Neural cell (in vitro differentiated cells): ENCODE data around the gene TDG. TPM values are rescaled to one million over a fixed set of nuclear protein-coding genes. Genes with fewer than 3 reads are reported as not detected.

Source experiments
- H2AFZ ChIP-seq: fragments of 200-600, 300-800 bp; sonication (generic), shearing (Covaris generic); 2 replicates; pipeline ENCODE4 v1.6.0; 2014; ENCODE audit warnings: low read depth, mild to moderate bottlenecking, antibody characterized with exemption, low read length, moderate library complexity
- H3F3A ChIP-seq: fragments of 200-600 bp; shearing (Covaris generic); 2 replicates; pipeline ENCODE4 v1.6.1; 2016; ENCODE audit warnings: mild to moderate bottlenecking, moderate library complexity, mixed read lengths, antibody characterized with exemption, low read length; ENCODE audit not compliant: insufficient read depth, poor library complexity, severe bottlenecking
- H3K27ac ChIP-seq: fragments of 200-600, 300-800 bp; sonication (generic), shearing (Covaris generic); 2 replicates; pipeline ENCODE4 v1.5.1; 2014; ENCODE audit warnings: mild to moderate bottlenecking, low read length, moderate library complexity
- H3K27me3 ChIP-seq: fragments of 300-800, 200-600 bp; sonication (generic), shearing (Covaris generic); 2 replicates; pipeline ENCODE4 v1.6.0; 2014; ENCODE audit warnings: mild to moderate bottlenecking, low read depth, low read length, moderate library complexity; ENCODE audit not compliant: insufficient read depth
- H3K36me3 ChIP-seq: fragments of 300-800, 200-600 bp; sonication (generic), shearing (Covaris generic); 2 replicates; pipeline ENCODE4 v1.5.1; 2014; ENCODE audit warnings: mild to moderate bottlenecking, antibody characterized with exemption, low read length, moderate library complexity; ENCODE audit not compliant: insufficient read depth
- H3K4me2 ChIP-seq: fragments of 300-800, 200-600 bp; sonication (generic), shearing (Covaris generic); 2 replicates; pipeline ENCODE4 v1.6.0; 2014; ENCODE audit warnings: mild to moderate bottlenecking, low read length
- H3K4me3 ChIP-seq: fragments of 300-800, 200-600 bp; sonication (generic), shearing (Covaris generic); 2 replicates; pipeline ENCODE4 v1.5.1; 2014; ENCODE audit warnings: mild to moderate bottlenecking, low read length, moderate library complexity
- H3K79me2 ChIP-seq: fragments of 200-600 bp; shearing (Covaris generic); replicated peaks from 2 replicates; pipeline ENCODE4 v1.6.0; 2014; ENCODE audit warnings: mild to moderate bottlenecking, low read length, moderate library complexity; ENCODE audit not compliant: insufficient read depth
- H3K9ac ChIP-seq: fragments of 300-800, 200-600 bp; sonication (generic), shearing (Covaris generic); 2 replicates; pipeline ENCODE4 v1.6.1; 2016; ENCODE audit warnings: mild to moderate bottlenecking, low read length, mixed read lengths
- H3K9me2 ChIP-seq: fragments of 200-600 bp; shearing (Covaris generic); 2 replicates; pipeline ENCODE4 v1.6.1; 2016; ENCODE audit warnings: mild to moderate bottlenecking, low read length, mixed read lengths; ENCODE audit not compliant: insufficient read depth
- H3K9me3 ChIP-seq: fragments of 200-600, 300-800 bp; sonication (generic), shearing (Covaris generic); 2 replicates; pipeline ENCODE4 v1.6.1; 2016; ENCODE audit warnings: mild to moderate bottlenecking, mixed run types, low read length, moderate library complexity, mixed read lengths
- H4K20me1 ChIP-seq: fragments of 200-600 bp; shearing (Covaris generic); 2 replicates; pipeline ENCODE4 v1.6.1; 2016; ENCODE audit warnings: mild to moderate bottlenecking, mixed run types; ENCODE audit not compliant: insufficient read depth
- CTCF ChIP-seq: fragments of 450-650 bp; IDR thresholded peaks from 2 replicates; pipeline ENCODE4 v1.5.1; 2014; ENCODE audit warnings: antibody characterized with exemption, mild to moderate bottlenecking, moderate library complexity; ENCODE audit not compliant: poor library complexity, severe bottlenecking
- EP300 ChIP-seq: fragments of 450-650 bp; conservative IDR thresholded peaks from 2 replicates; pipeline ENCODE4 v1.6.1; 2014; ENCODE audit warnings: antibody characterized with exemption, mild to moderate bottlenecking, moderate library complexity; ENCODE audit not compliant: poor library complexity, severe bottlenecking
- EZH2 ChIP-seq: fragments of 200-600, 300-800 bp; shearing (Covaris generic), sonication (generic); IDR thresholded peaks from 2 replicates; pipeline ENCODE4 v1.6.1; 2014; ENCODE audit warnings: antibody characterized with exemption, low read length, borderline replicate concordance, mild to moderate bottlenecking; ENCODE audit not compliant: insufficient read depth, poor library complexity, severe bottlenecking
- MXI1 ChIP-seq: fragments of 450-650 bp; conservative IDR thresholded peaks from 2 replicates; pipeline ENCODE4 v1.6.1; 2014; ENCODE audit warnings: antibody characterized with exemption, mild to moderate bottlenecking; ENCODE audit not compliant: poor library complexity, severe bottlenecking
- POLR2AphosphoS5 ChIP-seq: IDR thresholded peaks from 2 replicates; pipeline ENCODE4 v1.6.1; 2012
- RAD21 ChIP-seq: fragments of 450-650 bp; conservative IDR thresholded peaks from 2 replicates; pipeline ENCODE4 v1.6.1; 2014; ENCODE audit warnings: antibody characterized with exemption, mild to moderate bottlenecking, moderate library complexity
- REST ChIP-seq: IDR thresholded peaks from 2 replicates; pipeline ENCODE4 v1.6.1; 2012; ENCODE audit warnings: borderline replicate concordance
- SMC3 ChIP-seq: fragments of 450-650 bp; conservative IDR thresholded peaks from 2 replicates; pipeline ENCODE4 v1.6.1; 2014; ENCODE audit warnings: antibody characterized with exemption, mild to moderate bottlenecking, moderate library complexity; ENCODE audit not compliant: poor library complexity
- TAF1 ChIP-seq: IDR thresholded peaks from 2 replicates; pipeline ENCODE4 v1.6.1; 2012; ENCODE audit warnings: low read depth
- polyA plus RNA-seq: library from polyadenylated mRNA; depleted of rRNA; stranded (reverse); fragments of >200 nt; gene quantifications from 2 replicates; pipeline ENCODE4 v1.2.3, GENCODE V29; 2014

TDG gene
- polyA plus RNA-seq, 1 donor from 2014 or later = 128 TPM

- no peak for TF ChIP-seq TAF1
- no peak for TF ChIP-seq POLR2AphosphoS5
- TF ChIP-seq REST = no peak
- no peak for TF ChIP-seq CTCF
- TF ChIP-seq EZH2 = no peak
- TF ChIP-seq MXI1 = no peak
- no peak for TF ChIP-seq EP300
- TF ChIP-seq RAD21 = no peak
- TF ChIP-seq SMC3 = no peak
- H3K4me2 ChIP-seq = peak overlapping the region; percentile 83
- H4K20me1 ChIP-seq = no peaks in the 10 kb centered on the region
- H3K79me2 ChIP-seq = peaks cover 21% of the 10 kb centered on the region
- peak overlapping the region; percentile 87 for H2AFZ ChIP-seq
- peak overlapping the region; percentile 97 for H3K4me3 ChIP-seq
- H3K9ac ChIP-seq = peak overlapping the region; percentile 88
- no peaks in the 10 kb centered on the region for H3K9me3 ChIP-seq
- H3K36me3 ChIP-seq = no peaks in the 10 kb centered on the region
- H3K27ac ChIP-seq = peak overlapping the region; percentile 91
- H3K9me2 ChIP-seq = no peaks in the 10 kb centered on the region
- no peaks in the 10 kb centered on the region for H3K27me3 ChIP-seq
- H3F3A ChIP-seq = peaks cover 3% of the 10 kb centered on the region
Observed at GRCh38 chr12:103955811-103956508, 9.7 kb upstream of the TDG start.

GRCh38 chr12:103956509-103957027 lies 9.1 kb upstream of the TDG start:
- Histone ChIP-seq H3K9ac (peak overlapping the region; percentile 88), H2AFZ (peak overlapping the region; percentile 87), H3K27me3 (no peaks in the 10 kb centered on the region)

More at GRCh38 chr12:103956509-103957027, 9.1 kb upstream of the TDG start:
- TF ChIP-seq SMC3 (no peak), EP300 (no peak), CTCF (no peak), POLR2AphosphoS5 (no peak), MXI1 (no peak), EZH2 (no peak), TAF1 (no peak), REST (no peak), RAD21 (no peak)
- Histone ChIP-seq H3K36me3 (no peaks in the 10 kb centered on the region), H3K27ac (peak overlapping the region; percentile 91), H3K4me2 (peak overlapping the region; percentile 83), H3K4me3 (peak overlapping the region; percentile 97), H3K9me3 (no peaks in the 10 kb centered on the region), H3K79me2 (peaks cover 21% of the 10 kb centered on the region), H3F3A (peaks cover 3% of the 10 kb centered on the region), H4K20me1 (no peaks in the 10 kb centered on the region), H3K9me2 (no peaks in the 10 kb centered on the region)
